Activated CD8-positive, alpha-beta T cell treated with anti-CD3 and anti-CD28 coated beads for 36 hours (primary cell): ENCODE measurements around the gene CRIM1. TPM values are rescaled to one million over a fixed set of nuclear protein-coding genes. Genes with fewer than 3 reads are reported as not detected.

ENCODE experiments used
- ATAC-seq: fragments of 200-7000 bp; cut with Tn5 transposase; one replicate; pipeline ENCODE4 v1.10.0; 2021; ENCODE audit warnings: mild to moderate bottlenecking, moderate library complexity
- CTCF ChIA-PET: fragments of 350-600 bp; sonication (Branson Sonifier 250); formaldehyde crosslinking; loops from one replicate; lab custom pipeline; 2021; ENCODE audit warnings: antibody characterized with exemption; lab: Charles Lee
- POLR2A ChIA-PET: fragments of 350-600 bp; sonication (Branson Sonifier 250); formaldehyde crosslinking; loops from one replicate; lab custom pipeline; 2021; ENCODE audit warnings: antibody characterized with exemption; lab: Charles Lee
- DNase-seq: peaks from one replicate; pipeline ENCODE4 v3.0.0-alpha.2; 2020
- H3K27ac Mint-ChIP-seq: one replicate; pipeline ENCODE4 v1.8.0; 2021; ENCODE audit warnings: mild to moderate bottlenecking, mixed read lengths
- H3K27me3 Mint-ChIP-seq: one replicate; pipeline ENCODE4 v1.8.0; 2021; ENCODE audit warnings: mixed read lengths
- H3K36me3 Mint-ChIP-seq: one replicate; pipeline ENCODE4 v1.8.0; 2021; ENCODE audit warnings: low read depth, mixed read lengths
- H3K4me1 Mint-ChIP-seq: one replicate; pipeline ENCODE4 v1.8.0; 2021; ENCODE audit warnings: low read depth, mixed read lengths
- H3K4me3 Mint-ChIP-seq: one replicate; pipeline ENCODE4 v1.8.0; 2021; ENCODE audit warnings: mild to moderate bottlenecking, moderate library complexity, mixed read lengths
- H3K9me3 Mint-ChIP-seq: one replicate; pipeline ENCODE4 v1.8.0; 2021; ENCODE audit warnings: mixed read lengths
- intact Hi-C: fragments of 100-400 bp; cut with micrococcal nuclease; formaldehyde crosslinking; loops from one replicate; pipeline ENCODE4 v1.10.0; 2022
- total RNA-seq, 2 experiments: library from RNA; stranded (reverse); gene quantifications; one replicate each; pipeline ENCODE4 v1.2.3, GENCODE V29; 2021
- TF ChIP-seq, protein P1 (sequence below): fragments of 200-600 bp; IDR thresholded peaks from one replicate; pipeline ENCODE4 v1.8.0; 2022; ENCODE audit warnings: antibody characterized with exemption, mild to moderate bottlenecking

CRIM1 gene
- total RNA-seq, 2 experiments from 2014 or later = 14.4 to 15.9 TPM

DNA sequence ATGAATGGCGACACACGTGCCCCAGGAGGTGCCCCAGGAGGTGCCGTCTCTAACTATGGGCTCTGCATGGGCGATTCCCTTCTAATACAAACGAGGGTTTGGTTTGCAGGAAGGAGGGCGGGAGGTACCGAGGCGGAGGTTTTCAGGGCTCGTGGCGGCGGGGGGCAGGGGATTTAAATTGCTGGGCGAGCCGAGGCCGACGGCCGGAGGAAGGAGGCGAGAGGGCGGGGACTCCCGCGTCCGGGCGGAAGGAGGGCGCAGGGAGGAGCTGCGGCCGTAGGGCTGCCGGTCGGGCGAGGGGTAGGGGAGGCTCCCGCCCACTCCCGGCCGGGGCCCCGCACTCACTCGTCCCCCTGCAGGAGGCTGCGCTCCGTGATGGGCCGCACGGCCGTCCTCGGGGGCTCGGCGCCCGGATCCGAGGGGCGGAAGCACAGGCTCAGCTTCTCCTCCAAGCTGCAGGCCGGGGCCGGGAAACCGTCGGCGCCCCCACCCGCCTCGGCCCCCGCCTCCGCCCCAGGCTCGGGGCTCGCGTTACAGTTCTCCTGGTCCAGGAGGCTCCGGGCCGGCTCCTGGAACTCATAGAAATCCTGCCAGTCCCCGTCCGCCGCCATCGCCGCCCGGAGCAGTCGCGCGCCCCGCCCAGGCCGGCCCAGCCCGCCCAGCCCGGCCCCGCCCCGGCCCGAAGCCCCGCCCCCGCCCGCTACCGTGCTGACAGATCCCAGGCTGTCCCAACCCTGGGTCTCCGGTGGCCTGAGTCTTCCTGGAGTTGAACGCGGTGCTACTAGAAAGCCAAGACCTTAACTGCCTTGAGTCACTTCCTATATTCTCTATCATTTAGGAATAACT, 242.2 kb downstream of the CRIM1 start, which contains the start of gene FEZ2:
TSS of gene FEZ2 (minus strand) at position 637 of the 846 bp plus-strand sequence. CDS start at position 611, 26 bp downstream.
- TF ChIP-seq, protein P1, sequence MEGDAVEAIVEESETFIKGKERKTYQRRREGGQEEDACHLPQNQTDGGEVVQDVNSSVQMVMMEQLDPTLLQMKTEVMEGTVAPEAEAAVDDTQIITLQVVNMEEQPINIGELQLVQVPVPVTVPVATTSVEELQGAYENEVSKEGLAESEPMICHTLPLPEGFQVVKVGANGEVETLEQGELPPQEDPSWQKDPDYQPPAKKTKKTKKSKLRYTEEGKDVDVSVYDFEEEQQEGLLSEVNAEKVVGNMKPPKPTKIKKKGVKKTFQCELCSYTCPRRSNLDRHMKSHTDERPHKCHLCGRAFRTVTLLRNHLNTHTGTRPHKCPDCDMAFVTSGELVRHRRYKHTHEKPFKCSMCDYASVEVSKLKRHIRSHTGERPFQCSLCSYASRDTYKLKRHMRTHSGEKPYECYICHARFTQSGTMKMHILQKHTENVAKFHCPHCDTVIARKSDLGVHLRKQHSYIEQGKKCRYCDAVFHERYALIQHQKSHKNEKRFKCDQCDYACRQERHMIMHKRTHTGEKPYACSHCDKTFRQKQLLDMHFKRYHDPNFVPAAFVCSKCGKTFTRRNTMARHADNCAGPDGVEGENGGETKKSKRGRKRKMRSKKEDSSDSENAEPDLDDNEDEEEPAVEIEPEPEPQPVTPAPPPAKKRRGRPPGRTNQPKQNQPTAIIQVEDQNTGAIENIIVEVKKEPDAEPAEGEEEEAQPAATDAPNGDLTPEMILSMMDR = no peak
- peaks cover 9% of the 10 kb centered on the region for H3K36me3 Mint-ChIP-seq
- H3K4me3 Mint-ChIP-seq = peak within 1 kb of the TSS; percentile 82
- peaks cover 30% of the 10 kb centered on the region for H3K4me1 Mint-ChIP-seq
- no peaks in the 10 kb centered on the region for H3K27me3 Mint-ChIP-seq
- DNase-seq (peak; percentile 80), ATAC-seq (peak; percentile 94)
- ChIA-PET POLR2A (interaction anchor here (0.6 to 1.3 kb wide), 4 partner anchors 12 to 56 kb away, joined by 3 to 4 read pairs (median 3); no protein-coding TSS in a partner anchor), CTCF (interaction anchor here (1.0 kb wide), 1 partner anchor 67 kb away, joined by 4 read pairs; no protein-coding TSS in a partner anchor)
- H3K9me3 Mint-ChIP-seq = no peaks in the 10 kb centered on the region
- intact Hi-C loops = no loop called here
- peak within 1 kb of the TSS; percentile 89 for H3K27ac Mint-ChIP-seq

Other genes with a start within 250 kb of the CRIM1 start
- gene FEZ2, start 242.4 kb downstream of the CRIM1 start, total RNA-seq = 10 to 100 TPM; 10.3 to 11.8 TPM